NT2/D1 (cell line): ENCODE results near the gene BRD4.

Source experiments
- YY1 ChIP-seq: IDR thresholded peaks from 2 replicates; pipeline ENCODE4 v1.6.1; 2011; ENCODE audit not compliant: insufficient read length, insufficient read depth
- ZNF274 ChIP-seq: IDR thresholded peaks from 2 replicates; pipeline ENCODE4 v1.6.1; 2011; ENCODE audit warnings: mild to moderate bottlenecking, low read depth, low read length

GRCh38 chr19:15234431-15235130, 97.8 kb downstream of the BRD4 start:
- TF ChIP-seq YY1 = no peak
- no peak for TF ChIP-seq ZNF274
